OCI-LY3 (cell line): Measurements from ENCODE around the gene KDR.

Experiments
- H2AFZ ChIP-seq: fragments of 200-600, 300-600 bp; shearing (Covaris generic); 2 replicates; pipeline ENCODE4 v1.6.0; 2014; ENCODE audit warnings: antibody characterized with exemption, low read depth, low read length
- H3K27ac ChIP-seq: fragments of 200-600, 300-600 bp; sonication (generic); 2 replicates; pipeline ENCODE4 v1.5.1; 2014; ENCODE audit warnings: mild to moderate bottlenecking, low read length, moderate library complexity, mixed read lengths
- H3K27me3 ChIP-seq: fragments of 200-600, 300-600 bp; sonication (generic); 2 replicates; pipeline ENCODE4 v1.6.1; 2014; ENCODE audit warnings: low read depth, low read length, mixed read lengths
- H3K36me3 ChIP-seq: fragments of 200-600, 300-600 bp; sonication (generic); replicated peaks from 2 replicates; pipeline ENCODE3; 2014; ENCODE audit warnings: low read depth, low read length, mixed read lengths
- H3K4me1 ChIP-seq: fragments of 300-600, 200-600 bp; sonication (generic); 2 replicates; pipeline ENCODE4 v1.6.1; 2014; ENCODE audit warnings: low read length, mixed read lengths
- H3K4me2 ChIP-seq: fragments of 200-600, 300-600 bp; sonication (generic); 2 replicates; pipeline ENCODE4 v1.6.1; 2014; ENCODE audit warnings: low read length, mixed read lengths
- H3K4me3 ChIP-seq: fragments of 300-600, 200-600 bp; sonication (generic); 2 replicates; pipeline ENCODE4 v1.5.1; 2014; ENCODE audit warnings: antibody characterized with exemption, mild to moderate bottlenecking, low read length, moderate library complexity
- H3K79me2 ChIP-seq: fragments of 300-600, 200-600 bp; shearing (Covaris generic); 2 replicates; pipeline ENCODE4 v1.6.1; 2014; ENCODE audit warnings: mild to moderate bottlenecking, low read length, mixed read lengths
- H3K9ac ChIP-seq: fragments of 300-600, 200-600 bp; shearing (Covaris generic); 2 replicates; pipeline ENCODE4 v1.6.0; 2014; ENCODE audit warnings: mild to moderate bottlenecking, low read length, moderate library complexity
- H3K9me3 ChIP-seq: fragments of 200-600, 300-600 bp; shearing (Covaris generic); 2 replicates; pipeline ENCODE4 v1.6.1; 2014; ENCODE audit warnings: low read length, mixed read lengths; ENCODE audit not compliant: insufficient read depth
- H4K20me1 ChIP-seq: fragments of 200-600, 300-600 bp; sonication (generic); 2 replicates; pipeline ENCODE4 v1.6.1; 2016; ENCODE audit warnings: low read length, mixed read lengths; ENCODE audit not compliant: insufficient read depth
- CTCF ChIP-seq: fragments of 200-600, 300-600 bp; sonication (generic); IDR thresholded peaks from 2 replicates; pipeline ENCODE4 v1.5.1; 2014; ENCODE audit warnings: antibody characterized with exemption, low read length, low read depth
- EZH2phosphoT487 ChIP-seq: fragments of 200-600 bp; shearing (Covaris generic); IDR thresholded peaks from 2 replicates; pipeline ENCODE4 v1.6.1; 2018; ENCODE audit warnings: antibody characterized with exemption, mixed run types, low read depth

KDR gene

GRCh38 chr4:55032788-55033187 is 92.6 kb downstream of the KDR start:
- H4K20me1 ChIP-seq, result no peaks in the 10 kb centered on the region
- no peak overlapping the region for H3K9ac ChIP-seq
- H3K36me3 ChIP-seq, result no peaks in the 10 kb centered on the region
- H3K9me3 ChIP-seq, result no peaks in the 10 kb centered on the region
- no peak overlapping the region for H3K4me3 ChIP-seq
- H3K79me2 ChIP-seq, result no peaks in the 10 kb centered on the region
- TF ChIP-seq CTCF, result no peak
- no peak for TF ChIP-seq EZH2phosphoT487
- no peaks in the 10 kb centered on the region for H3K4me1 ChIP-seq
- no peaks in the 10 kb centered on the region for H3K27me3 ChIP-seq
- no peak overlapping the region for H2AFZ ChIP-seq
- no peak overlapping the region for H3K4me2 ChIP-seq
- H3K27ac ChIP-seq, result no peak overlapping the region

GRCh38 chr4:55032179-55032578 is 93.2 kb downstream of the KDR start:
- H3K4me2 ChIP-seq, result no peak overlapping the region
- H3K79me2 ChIP-seq, result no peaks in the 10 kb centered on the region
- H4K20me1 ChIP-seq, result no peaks in the 10 kb centered on the region
- H3K4me1 ChIP-seq, result no peaks in the 10 kb centered on the region
- H3K27ac ChIP-seq, result no peak overlapping the region
- no peaks in the 10 kb centered on the region for H3K36me3 ChIP-seq
- no peaks in the 10 kb centered on the region for H3K9me3 ChIP-seq
- no peaks in the 10 kb centered on the region for H3K27me3 ChIP-seq
- H3K9ac ChIP-seq, result no peak overlapping the region
- no peak overlapping the region for H2AFZ ChIP-seq
- no peak overlapping the region for H3K4me3 ChIP-seq
- TF ChIP-seq CTCF (no peak), EZH2phosphoT487 (no peak)

GRCh38 chr4:55031158-55031557 is 94.2 kb downstream of the KDR start:
- H3K4me3 ChIP-seq, result no peak overlapping the region
- no peaks in the 10 kb centered on the region for H3K36me3 ChIP-seq
- TF ChIP-seq EZH2phosphoT487 (no peak), CTCF (no peak)
- no peak overlapping the region for H2AFZ ChIP-seq
- no peak overlapping the region for H3K27ac ChIP-seq
- H3K4me1 ChIP-seq, result no peaks in the 10 kb centered on the region
- H3K79me2 ChIP-seq, result no peaks in the 10 kb centered on the region
- no peaks in the 10 kb centered on the region for H4K20me1 ChIP-seq
- no peaks in the 10 kb centered on the region for H3K9me3 ChIP-seq
- H3K4me2 ChIP-seq, result no peak overlapping the region
- H3K27me3 ChIP-seq, result no peaks in the 10 kb centered on the region
- no peak overlapping the region for H3K9ac ChIP-seq

GRCh38 chr4:55030589-55030988 is 94.8 kb downstream of the KDR start:
- H3K9me3 ChIP-seq, result no peaks in the 10 kb centered on the region
- no peak for TF ChIP-seq CTCF
- TF ChIP-seq EZH2phosphoT487, result no peak

More at GRCh38 chr4:55030589-55030988, 94.8 kb downstream of the KDR start:
- H3K79me2 ChIP-seq, result no peaks in the 10 kb centered on the region
- no peak overlapping the region for H3K9ac ChIP-seq
- H3K4me3 ChIP-seq, result no peak overlapping the region
- H4K20me1 ChIP-seq, result no peaks in the 10 kb centered on the region
- H3K36me3 ChIP-seq, result no peaks in the 10 kb centered on the region
- no peaks in the 10 kb centered on the region for H3K4me1 ChIP-seq
- no peak overlapping the region for H3K27ac ChIP-seq
- H3K4me2 ChIP-seq, result no peak overlapping the region
- no peak overlapping the region for H2AFZ ChIP-seq
- H3K27me3 ChIP-seq, result no peaks in the 10 kb centered on the region
